IPS DF 4.7 (cell line): Measurements from ENCODE around the gene PMS1.
"Not testable (repeated sequence)": the region's sequence is repeated elsewhere in the genome, so short reads cannot be mapped to it uniquely, and the experiment has no call there.

ENCODE experiments used
- DNase-seq: peaks from one replicate; pipeline ENCODE4 v3.0.0-alpha.2; 2013; ENCODE audit warnings: low spot score; ENCODE audit errors: extremely low read depth

PMS1 gene

DNA sequence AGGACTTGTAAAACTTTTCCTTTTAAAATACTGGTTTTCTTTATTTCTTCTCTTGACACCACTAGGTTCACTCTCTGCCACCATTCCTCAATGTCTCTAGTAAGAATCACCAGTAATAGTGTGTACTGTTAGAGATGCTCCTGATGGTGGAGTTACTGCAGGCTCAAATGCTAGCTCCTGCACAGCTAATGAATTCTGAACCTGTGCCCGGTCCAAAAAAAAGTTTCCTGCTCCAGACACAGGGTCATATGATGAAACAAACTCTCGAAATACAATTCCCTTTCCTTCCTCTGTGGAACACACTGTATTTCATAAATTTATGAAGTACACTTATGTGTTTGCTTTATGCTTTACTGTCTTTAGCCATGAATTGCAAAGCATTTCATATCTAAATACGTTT lies 19.2 kb downstream of the PMS1 start:
- no peak for DNase-seq

DNA sequence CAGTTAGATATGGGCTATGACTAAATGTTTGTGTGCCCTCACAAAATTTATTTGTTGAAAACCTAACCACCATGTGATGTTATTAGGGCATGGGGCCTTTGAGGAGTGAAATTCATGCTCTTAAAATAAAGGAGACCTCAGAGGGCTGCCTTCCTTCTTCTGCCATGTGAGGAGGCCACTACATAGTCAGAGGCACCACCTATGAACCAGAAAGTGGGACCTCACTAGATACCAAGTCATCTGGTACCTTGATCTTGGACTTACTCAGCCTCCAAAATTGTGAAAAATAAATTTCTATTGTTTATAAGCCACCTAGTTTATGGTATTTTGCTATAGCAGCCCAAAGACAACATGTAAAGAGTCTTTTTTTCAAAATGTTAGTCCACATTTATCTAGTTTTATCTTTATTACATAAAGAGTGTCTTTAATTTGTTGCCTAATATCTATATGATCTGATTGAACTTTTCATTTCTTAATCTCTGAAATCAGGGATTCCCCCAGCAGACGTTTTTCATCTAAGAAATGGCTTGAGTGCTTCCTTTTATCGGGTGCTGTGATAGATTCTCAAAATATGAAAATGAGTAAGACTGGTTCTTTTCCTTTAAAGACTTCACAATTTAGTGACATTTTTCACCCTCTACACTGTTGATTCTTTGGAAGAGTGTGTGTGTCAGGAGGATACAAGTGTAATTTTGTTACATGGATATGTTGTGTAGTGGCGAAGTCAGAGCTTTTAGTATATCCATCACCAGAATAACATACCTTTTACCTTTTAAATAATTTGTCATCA lies 34.2 kb downstream of the PMS1 start:
- DNase-seq, result no peak

DNA sequence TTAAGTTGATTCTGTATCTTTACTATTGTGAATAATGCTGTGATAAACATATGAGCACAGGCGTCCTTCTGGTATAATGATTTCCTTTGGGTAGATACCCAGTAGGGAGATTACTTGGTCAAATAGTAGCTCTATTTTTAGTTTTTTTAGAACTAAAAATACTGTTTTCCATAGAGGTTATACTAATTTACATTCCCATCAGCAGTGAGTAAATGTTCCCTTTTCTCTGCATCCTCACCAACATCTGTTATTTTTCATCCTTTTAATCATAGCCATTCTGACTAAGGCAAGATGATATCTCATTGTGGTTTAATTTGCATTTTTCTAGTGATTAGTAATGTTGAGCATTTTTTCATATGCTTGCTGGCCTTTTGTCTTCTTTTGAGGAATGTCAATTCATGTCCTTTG lies 35.1 kb downstream of the PMS1 start:
- DNase-seq, result no peak

DNA sequence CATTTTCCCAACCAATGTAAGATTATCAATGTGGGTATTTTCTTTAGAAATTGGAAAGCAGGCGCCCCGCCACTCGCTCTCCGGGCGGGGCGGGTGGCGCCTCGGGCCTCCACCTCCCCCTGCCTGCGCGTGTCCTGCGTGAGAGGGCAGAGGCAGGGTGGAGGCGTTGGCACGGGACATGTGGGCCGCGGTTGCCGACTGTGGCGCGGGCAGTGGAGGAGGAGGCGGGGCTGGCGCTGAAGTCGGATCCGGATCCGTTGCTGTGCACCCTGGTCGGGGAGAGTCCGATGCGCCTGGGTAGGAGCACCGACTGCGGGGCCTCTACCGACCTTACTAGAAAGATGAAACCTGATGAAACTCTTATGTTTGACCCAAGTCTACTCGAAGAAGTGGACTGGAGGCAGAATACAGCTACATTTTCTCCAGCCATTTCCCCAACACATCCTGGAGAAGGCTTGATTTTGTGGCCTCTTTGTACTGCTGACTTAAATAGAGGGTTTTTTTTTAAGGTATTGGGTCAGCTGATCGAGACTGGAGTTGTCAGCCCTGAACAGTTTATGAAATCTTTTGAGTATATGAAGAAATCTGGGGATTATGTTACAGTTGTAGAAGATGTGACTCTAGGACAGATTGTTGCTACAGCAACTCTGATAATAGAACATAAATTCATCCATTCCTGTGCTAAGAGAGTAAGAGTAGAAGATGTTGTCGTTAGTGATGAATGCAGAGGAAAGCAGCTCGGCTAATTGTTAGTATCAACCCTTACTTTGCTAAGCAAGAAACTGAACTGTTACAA lies 37.9 kb downstream of the PMS1 start:
- no peak for DNase-seq

DNA sequence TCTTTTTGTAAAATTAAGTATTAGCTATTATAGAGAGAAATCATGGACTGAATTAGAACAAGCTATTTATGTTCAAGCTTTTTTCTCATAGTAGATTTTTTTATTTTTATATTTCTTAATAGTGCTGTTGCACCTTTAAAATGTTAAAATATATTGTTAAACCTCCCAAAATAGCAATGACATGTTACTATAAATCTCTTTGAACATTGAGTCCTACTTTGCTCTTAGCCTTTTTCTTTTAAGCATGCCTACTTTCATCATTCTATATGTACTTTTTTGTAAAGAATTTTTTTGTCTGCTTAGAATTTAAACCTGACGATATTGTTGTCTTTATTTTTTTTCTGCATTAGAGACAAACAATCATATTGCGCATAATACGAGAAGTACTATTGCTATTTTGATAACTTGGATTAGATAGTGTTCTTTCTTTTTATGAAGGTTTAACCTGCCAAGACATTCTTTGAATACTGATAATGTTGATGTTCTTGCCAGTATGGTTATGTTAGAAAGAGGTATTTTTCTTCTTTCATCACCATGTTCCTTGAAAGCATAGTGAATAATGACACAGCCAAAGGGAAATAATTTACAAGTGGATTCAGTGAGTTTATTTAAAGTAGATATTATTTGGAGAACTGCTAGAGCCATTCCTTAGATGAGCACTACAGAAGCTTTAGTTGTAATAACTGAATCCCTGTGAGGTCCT lies 40.6 kb downstream of the PMS1 start:
- DNase-seq, result no peak

DNA sequence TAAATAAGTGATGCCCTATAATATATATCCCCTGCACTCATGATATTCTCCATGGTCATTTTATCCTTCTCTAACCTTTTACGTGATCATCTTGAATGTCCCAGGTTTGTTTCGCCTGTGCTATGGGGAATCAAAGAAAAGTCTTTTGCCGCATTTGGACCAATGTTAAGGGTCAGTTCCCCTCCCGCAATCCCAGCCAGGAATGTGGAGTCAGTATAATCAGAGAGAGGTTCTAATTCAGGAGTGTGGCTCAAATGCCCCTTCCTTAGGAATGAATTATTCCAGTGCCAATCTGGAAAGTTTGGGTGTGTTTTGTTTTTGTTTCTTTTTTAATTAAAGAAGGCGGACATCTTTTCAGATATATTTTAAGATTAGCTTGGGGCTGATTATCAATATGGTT lies 41.8 kb downstream of the PMS1 start:
- no peak for DNase-seq

DNA sequence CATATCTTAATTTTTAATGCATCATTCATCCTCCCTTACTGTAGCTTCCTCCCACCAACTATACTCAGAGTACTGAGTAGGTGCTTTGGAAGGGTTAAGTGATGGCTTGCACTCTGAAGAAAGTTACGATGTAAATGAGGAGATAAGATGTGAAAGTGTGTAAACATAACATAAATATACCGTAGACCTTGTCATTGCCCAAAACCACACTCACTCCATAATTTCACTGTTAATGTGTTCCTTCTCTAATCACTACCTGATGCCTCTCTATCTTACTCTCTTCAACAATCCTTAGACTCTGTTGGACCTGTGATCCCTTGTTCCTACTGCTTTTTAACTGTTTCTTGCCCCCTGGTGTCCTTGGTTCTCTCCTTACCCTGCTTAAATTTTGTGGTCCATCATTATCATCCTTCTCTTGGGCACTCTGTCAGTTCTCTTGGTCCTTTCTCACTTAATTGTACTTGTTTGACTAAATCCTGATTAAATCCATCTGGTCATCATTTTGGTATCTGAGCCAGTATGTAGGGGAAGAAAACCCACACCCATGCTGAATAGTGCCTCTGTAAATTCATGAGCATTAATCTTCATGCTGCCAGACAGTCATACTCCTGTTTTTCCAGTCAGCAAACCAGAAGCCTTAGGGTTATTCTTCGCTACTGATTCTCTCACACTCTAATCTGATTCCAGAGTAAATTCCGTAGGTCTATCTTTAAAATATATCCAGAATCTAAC lies 45.0 kb downstream of the PMS1 start:
- DNase-seq, result no peak

DNA sequence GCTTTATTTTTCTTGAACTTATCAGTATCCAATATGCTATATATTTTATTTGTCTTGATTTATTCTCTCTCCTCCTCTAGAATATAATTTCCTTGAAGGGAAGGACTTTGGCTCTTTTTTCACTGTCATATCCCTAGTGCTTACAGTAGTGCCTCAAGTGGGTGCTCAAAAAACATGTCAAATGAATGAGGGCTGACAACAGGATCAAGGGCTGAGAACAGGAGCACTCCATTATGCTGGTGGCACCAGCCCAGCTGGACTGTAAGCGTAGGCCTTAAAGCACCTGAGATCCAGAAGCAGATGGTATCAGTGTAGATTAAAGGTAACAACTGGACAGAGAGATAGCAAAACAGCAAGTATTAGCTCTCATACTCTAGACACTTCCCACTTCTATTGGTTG lies 46.3 kb downstream of the PMS1 start:
- no peak for DNase-seq

DNA sequence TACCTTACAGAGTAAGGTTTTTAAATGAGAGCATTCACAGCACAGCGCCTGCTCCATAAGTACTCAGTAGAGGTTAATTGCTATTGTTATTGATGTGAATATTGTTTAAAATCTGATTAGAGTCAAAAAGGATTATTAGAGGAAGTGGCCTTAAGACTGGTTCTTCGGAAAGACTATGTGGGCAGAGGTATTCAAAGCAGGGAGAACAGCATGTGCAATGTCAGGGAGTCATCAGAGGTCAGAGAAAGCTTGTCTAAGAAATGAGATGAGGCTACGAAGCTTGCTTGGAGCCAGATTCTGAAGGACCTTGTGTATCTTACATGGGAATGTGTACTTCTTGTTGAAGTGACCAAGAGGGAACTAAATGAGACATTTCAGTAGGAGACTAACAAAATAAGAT lies 49.8 kb downstream of the PMS1 start:
- DNase-seq, result no peak

DNA sequence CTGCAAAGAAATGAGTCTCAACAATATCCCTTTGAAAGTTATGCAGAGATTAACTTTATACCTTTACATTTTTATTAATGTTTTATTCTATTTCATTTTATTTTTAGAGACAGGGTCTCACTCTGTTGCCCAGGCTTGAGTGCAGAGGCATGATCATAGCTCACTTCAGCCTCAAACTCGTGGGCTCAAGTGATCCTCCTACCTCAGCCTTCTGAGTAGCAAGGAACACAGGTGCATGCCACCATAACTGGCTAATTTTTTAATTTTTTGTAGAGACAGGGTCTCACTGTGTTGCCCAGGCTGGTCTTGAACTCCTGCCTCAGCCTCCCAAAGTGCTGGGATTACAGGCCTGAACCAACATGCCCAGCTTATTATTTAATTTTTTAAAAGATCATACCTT lies 50.4 kb downstream of the PMS1 start:
- not testable (repeated sequence) for DNase-seq

DNA sequence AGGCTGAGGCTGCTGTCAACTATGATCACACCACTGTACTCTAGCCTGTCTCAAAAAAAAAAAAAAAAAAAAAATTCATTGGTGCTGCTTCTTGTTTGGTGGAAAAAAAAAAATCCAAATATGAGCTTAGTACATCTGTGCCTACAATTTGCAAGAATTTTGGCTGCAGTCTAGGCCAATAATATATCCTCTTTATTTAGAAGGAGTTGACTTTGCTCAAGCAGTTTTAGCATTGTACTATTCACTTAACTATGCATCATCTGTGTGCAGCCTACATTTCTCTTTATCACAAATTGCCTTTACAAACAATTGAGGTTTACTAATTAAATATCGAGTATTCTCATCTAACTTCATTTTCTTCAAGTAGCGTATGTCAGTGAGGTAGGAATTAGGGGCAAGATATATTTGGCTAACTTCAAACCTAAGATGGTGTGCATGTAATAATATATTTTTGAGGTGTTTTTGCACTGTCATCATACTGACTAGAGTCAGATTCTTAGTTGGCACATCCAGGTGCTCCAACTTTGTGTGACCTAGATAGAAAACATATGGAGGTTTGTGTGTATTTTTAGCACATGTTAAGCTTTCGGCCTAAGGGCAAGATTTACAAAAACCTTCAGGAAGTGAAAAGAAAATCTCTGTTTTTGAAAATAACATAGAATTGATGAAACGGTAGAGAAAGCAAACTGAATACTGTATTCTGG lies 51.8 kb downstream of the PMS1 start:
- no peak for DNase-seq

DNA sequence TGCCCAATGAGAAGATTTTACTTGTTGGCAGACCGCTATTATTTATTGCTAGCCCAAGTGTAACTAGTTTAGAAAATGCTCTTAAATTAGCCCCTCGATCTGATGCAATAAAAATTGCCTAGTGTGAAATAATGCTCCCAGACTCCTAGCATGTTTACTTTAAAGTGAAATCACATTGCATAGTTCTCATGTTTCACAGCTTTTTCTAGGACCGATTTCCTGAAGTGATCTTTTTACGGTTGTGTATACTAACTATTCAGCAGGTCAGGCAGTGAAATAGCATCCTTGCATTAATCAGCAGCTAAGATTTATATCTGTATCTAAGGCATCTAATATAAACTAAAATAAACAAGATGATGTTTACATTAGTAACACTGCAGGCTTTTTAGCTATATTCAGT lies 52.4 kb downstream of the PMS1 start:
- no peak for DNase-seq

DNA sequence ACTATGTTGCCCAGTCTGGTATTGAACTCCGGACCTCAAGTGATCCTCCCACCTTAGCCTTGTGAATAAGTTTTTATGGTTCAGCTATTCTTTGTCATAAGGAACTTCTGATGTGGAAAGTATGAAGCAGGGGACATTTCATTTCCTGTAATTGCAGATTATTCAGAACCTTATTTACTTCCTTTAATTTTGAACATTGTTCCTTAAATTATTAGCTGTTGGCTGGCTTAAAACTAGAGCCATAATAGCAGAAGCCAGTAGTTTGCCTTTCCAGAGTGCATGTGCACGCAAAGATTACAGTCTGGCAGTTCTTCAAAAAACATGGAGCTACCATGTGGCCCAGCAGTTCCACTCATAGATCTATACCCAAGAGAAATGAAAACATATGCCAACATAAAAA lies 53.1 kb downstream of the PMS1 start:
- no peak for DNase-seq

DNA sequence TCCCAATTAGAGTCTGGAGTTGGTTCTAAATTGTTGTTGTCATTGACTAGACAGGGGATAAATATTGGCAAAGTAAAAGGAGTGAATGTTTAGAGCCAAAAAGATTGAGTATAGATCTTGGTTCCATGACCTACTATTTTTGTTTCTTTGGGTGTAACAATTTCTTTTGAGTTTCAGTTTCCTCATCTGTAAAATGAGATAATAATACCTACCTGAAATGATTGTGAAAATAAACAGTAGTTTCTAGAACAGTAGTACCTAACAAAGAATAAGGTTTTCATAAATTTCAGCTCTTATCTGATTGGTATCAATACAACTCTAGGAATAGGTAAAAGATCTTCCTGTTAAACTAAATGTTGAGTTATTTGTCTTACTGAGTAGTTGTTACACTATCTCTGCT lies 56.8 kb downstream of the PMS1 start:
- no peak for DNase-seq

DNA sequence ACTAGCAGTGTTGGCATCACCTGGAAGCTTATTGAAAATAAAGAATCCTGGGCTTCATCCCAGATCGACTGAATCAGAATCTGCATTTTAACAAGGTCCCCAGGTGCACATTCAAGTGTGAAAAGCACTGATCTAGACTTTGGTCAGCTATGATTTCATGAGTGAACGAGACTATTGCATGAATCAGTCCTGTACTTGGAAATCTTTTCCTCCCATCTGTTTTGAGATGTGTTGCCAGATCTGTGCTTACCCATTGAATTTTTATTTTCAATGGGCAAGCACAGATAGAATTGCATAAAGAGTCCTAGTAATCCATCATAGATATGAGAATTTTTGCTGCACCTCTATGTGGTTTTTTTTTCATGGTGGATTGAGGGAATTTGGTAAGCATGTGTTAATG lies 64.0 kb downstream of the PMS1 start:
- DNase-seq, result no peak

DNA sequence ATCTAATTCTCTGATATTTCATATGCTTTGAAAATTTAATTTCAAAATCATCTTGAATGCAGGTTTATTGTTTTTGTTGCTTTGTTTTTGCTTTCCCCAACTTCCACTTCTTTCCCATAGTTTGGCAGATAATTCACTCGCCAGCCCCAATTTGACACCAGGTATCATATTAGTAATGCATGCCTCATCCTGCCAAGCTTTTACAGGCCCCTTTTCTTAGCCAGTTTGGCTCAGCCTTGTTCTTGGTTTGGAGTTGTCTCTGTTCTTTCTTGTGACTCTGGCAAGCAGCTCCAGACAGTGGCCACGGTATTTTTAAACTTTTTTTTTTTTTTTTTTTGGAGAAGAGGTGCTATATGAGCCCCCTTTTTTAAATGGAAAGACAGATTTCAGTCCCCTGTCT lies 65.3 kb downstream of the PMS1 start:
- DNase-seq, result no peak

DNA sequence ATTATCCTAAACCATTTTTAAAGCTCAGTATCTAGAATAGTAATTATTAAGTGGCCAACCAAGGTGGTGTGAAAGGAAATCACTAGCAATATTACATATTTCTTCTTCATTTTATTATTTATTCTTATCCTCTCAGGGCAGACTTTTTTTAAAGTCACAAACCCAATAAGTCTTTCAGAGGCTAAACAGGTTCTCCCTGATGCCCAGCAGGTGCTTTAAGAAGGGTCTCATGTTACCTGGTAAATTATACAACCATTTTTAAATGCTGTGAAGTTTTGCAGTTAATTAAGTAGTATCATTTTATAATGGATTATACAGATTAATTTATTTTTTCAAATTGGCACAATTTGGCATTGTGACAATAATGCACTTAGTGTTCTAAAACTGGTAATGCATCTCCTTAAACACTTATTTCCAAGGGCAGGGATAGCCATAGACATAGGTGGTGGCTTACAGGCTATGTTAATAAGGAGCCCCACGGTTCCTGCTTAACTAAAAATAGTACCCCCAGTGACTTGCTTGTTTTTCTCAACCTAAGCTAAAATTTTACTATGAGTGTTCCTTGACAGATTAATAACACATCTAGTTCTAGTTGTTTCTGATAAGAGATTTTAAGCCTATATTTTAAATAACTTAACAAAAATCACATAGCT lies 67.0 kb downstream of the PMS1 start:
- DNase-seq, result no peak

DNA sequence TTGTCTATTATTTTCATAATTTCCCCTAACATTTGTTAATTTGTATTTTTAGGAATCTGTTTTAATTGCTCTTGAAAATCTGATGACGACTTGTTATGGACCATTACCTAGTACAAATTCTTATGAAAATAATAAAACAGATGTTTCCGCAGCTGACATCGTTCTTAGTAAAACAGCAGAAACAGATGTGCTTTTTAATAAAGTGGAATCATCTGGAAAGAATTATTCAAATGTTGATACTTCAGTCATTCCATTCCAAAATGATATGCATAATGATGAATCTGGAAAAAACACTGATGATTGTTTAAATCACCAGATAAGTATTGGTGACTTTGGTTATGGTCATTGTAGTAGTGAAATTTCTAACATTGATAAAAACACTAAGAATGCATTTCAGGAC lies 69.9 kb downstream of the PMS1 start:
- no peak for DNase-seq

DNA sequence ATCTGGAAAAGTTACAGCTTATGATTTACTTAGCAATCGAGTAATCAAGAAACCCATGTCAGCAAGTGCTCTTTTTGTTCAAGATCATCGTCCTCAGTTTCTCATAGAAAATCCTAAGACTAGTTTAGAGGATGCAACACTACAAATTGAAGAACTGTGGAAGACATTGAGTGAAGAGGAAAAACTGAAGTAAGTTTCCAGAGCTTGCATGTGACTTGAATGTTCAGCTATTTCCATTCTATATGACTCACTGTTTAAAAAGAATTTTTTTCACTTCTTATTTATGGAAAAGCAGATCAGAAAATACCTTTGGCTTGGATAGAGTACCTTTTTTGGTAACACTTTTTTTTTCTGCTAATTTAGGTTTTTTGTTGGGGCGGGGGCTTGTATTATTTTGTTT lies 70.7 kb downstream of the PMS1 start:
- DNase-seq, result no peak

DNA sequence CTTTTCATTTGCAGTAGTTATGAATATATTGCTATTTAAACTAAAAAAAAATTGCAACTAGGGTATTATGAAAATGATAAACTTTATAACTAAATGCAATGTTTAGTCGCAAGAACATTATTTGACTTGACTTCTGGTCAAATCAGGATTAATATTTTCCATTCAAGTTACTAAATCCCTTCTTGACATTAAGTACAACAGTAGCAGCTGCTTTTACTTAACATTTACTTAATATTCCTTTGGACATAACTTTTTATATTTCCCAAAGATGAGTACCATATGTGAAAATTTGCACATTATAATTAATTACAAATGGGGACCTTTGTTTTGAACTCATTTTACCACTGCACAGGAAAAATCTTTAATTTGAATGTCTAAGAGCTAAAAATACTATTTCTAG lies 74.0 kb downstream of the PMS1 start:
- no peak for DNase-seq

DNA sequence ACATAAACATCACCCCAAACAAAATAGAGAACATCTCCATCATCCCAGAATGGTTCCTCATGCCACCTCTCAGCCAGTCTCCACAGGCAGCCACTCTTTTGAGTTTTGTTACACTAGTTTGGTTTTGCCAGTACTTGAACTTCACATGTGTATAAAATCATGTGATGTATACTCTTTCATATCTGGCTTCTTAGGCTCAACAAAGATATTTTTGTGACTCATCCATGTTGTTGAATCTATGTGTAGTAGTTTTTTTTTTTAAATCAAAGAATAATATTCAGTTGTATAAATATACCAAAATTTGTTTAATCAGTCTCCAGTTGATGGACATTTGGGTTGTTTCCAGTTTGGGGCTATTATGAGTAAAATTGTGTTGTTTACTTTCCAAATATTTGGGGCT lies 75.9 kb downstream of the PMS1 start:
- no peak for DNase-seq
